HEK293 (cell line): Measurements from ENCODE around the gene TSPAN1.

Experiments
- MEIS1 ChIP-seq: sonication (generic); formaldehyde crosslinking; IDR thresholded peaks from 2 replicates; pipeline ENCODE4 v1.8.1; 2022; ENCODE audit warnings: missing genetic modification reagents, mild to moderate bottlenecking, borderline replicate concordance
- REPIN1 ChIP-seq: fragments of 450-650 bp; formaldehyde crosslinking; IDR thresholded peaks from 2 replicates; pipeline ENCODE4 v1.5.1; 2017; ENCODE audit warnings: missing biosample characterization, missing genetic modification characterization, low read depth
- ZBTB7A ChIP-seq: fragments of 450-650 bp; formaldehyde crosslinking; IDR thresholded peaks from 2 replicates; pipeline ENCODE4 v1.5.1; 2016; ENCODE audit warnings: low read depth, missing biosample characterization, missing genetic modification characterization
- ZFP37 ChIP-seq: fragments of 450-650 bp; formaldehyde crosslinking; IDR thresholded peaks from 2 replicates; pipeline ENCODE4 v1.5.1; 2016; ENCODE audit warnings: missing biosample characterization, missing genetic modification characterization
- ZNF10 ChIP-seq: fragments of 450-650 bp; formaldehyde crosslinking; IDR thresholded peaks from 2 replicates; pipeline ENCODE4 v1.5.1; 2017; ENCODE audit warnings: missing biosample characterization, missing genetic modification characterization
- ZNF335 ChIP-seq: fragments of 450-650 bp; formaldehyde crosslinking; conservative IDR thresholded peaks from 2 replicates; pipeline ENCODE4 v1.5.1; 2016; ENCODE audit warnings: missing biosample characterization, missing genetic modification characterization
- ZNF707 ChIP-seq: fragments of 450-650 bp; formaldehyde crosslinking; IDR thresholded peaks from 2 replicates; pipeline ENCODE4 v1.5.1; 2016; ENCODE audit warnings: missing biosample characterization, missing genetic modification characterization
- ZNF76 ChIP-seq: fragments of 450-650 bp; formaldehyde crosslinking; IDR thresholded peaks from 2 replicates; pipeline ENCODE4; 2016; ENCODE audit warnings: low read depth, missing biosample characterization, missing genetic modification characterization, borderline replicate concordance
- ZNF785 ChIP-seq: fragments of 450-650 bp; formaldehyde crosslinking; IDR thresholded peaks from 2 replicates; pipeline ENCODE4 v1.5.1; 2016; ENCODE audit warnings: missing biosample characterization, missing genetic modification characterization
- ZXDB ChIP-seq: fragments of 450-650 bp; formaldehyde crosslinking; IDR thresholded peaks from 2 replicates; pipeline ENCODE4 v1.5.1; 2016; ENCODE audit warnings: missing biosample characterization, missing genetic modification characterization
- TF ChIP-seq, protein P1 (sequence below): IDR thresholded peaks from 2 replicates; pipeline ENCODE4 v1.6.1; 2011; ENCODE audit warnings: mild to moderate bottlenecking, low read depth, low read length, borderline replicate concordance

DNA sequence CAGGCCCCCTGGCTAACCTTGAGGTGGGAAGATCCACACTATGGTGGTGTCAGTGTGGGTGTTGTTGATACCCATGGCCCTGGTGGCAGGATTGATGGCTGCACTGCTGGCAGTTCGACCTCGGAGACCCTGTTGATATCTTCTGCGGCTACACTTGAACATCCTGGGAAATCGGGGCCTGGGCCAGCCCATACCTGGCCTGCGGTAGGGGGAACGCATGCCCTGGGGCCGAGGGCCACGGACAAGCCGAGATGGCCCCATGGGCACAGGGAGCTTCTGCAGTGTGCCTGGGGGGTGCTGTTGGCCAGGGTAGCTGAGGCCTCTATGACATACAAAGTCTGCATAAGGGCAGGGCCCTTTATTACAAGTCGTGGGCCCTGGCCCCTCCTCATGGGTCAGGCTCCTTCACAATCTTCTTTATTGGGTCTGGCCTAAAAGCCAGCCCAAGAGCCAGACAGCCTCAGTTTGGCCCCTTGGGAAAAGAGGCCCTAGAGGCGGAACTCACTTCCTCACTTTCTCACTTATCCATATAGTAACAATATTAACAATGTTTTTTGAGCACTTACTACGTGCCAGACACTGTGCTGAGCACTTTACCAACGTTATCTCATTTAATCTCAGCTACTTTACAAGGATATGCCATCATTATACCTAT lies 1.5 kb downstream of the TSPAN1 start, which contains the start of gene P3R3URF:
- TF ChIP-seq ZNF76 (no peak), ZFP37 (tag by site-specific recombination) (no peak), ZNF707 (tag by site-specific recombination) (no peak), ZXDB (tag by site-specific recombination) (no peak), MEIS1 (CRISPR knock-in tag) (no peak), ZNF10 (tag by site-specific recombination) (no peak), ZNF785 (tag by site-specific recombination) (no peak), ZBTB7A (tag by site-specific recombination) (no peak), REPIN1 (tag by site-specific recombination) (no peak), ZNF335 (no peak)
- TF ChIP-seq, protein P1, sequence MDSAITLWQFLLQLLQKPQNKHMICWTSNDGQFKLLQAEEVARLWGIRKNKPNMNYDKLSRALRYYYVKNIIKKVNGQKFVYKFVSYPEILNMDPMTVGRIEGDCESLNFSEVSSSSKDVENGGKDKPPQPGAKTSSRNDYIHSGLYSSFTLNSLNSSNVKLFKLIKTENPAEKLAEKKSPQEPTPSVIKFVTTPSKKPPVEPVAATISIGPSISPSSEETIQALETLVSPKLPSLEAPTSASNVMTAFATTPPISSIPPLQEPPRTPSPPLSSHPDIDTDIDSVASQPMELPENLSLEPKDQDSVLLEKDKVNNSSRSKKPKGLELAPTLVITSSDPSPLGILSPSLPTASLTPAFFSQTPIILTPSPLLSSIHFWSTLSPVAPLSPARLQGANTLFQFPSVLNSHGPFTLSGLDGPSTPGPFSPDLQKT: no peak
